T-cell (primary cell): ENCODE data around the gene RPL7A. TPM values are rescaled to one million over a fixed set of nuclear protein-coding genes. Genes with fewer than 3 reads are reported as not detected.

Experiments used
- ATAC-seq, 4 experiments: fragments of 200-7000 bp in 3 of 4; fragments of 150-1000 bp in 1 of 4; cut with Tn5 transposase; replicated peaks in 1 of 4; 1 replicate in 3 of 4; 2 replicates in 1 of 4; pipeline ENCODE4 v1.10.0; 2021; ENCODE audit warnings: moderate library complexity in 3 of 4, mild to moderate bottlenecking in 2 of 4, moderate number of reproducible peaks in 1 of 4
- CTCF ChIA-PET, 2 donors: fragments of 300-600 bp; sonication (Branson Sonifier 250); formaldehyde crosslinking; loops; one replicate each; lab custom pipeline; 2022; ENCODE audit warnings: antibody characterized with exemption in 2 of 2; lab: Charles Lee
- POLR2A ChIA-PET, 2 donors: fragments of 300-600 bp; sonication (Branson Sonifier 250); formaldehyde crosslinking; loops; one replicate each; lab custom pipeline; 2022; ENCODE audit warnings: antibody characterized with exemption in 2 of 2; lab: Charles Lee
- DNase-seq, 35 experiments: peaks; one replicate each; pipeline versions ENCODE4 v3.0.0 to v3.0.0-alpha.2; 2013 to 2023
- H3K27ac ChIP-seq: one replicate; pipeline ENCODE4 v1.5.1; 2013; ENCODE audit warnings: low read length
- H3K27me3 ChIP-seq, 2 experiments: replicated peaks in 1 of 2; 1 replicate in 1 of 2; 2 replicates in 1 of 2; pipeline versions ENCODE4 v1.6.1 to v1.7.0; 2013; ENCODE audit warnings: low read length in 1 of 2, mixed read lengths in 1 of 2; ENCODE audit not compliant: control insufficient read depth in 2 of 2, insufficient read depth in 2 of 2; ENCODE audit errors: extremely low read depth in 1 of 2
- H3K36me3 ChIP-seq, 2 donors: 1 replicate in 1 of 2; 2 replicates in 1 of 2; pipeline versions ENCODE4 v1.6.1 to v1.7.0; 2013; ENCODE audit warnings: low read length in 1 of 2; ENCODE audit not compliant: control insufficient read depth in 2 of 2, insufficient read depth in 1 of 2; ENCODE audit errors: extremely low read depth in 1 of 2
- H3K4me1 ChIP-seq, 2 experiments: 1 replicate in 1 of 2; 2 replicates in 1 of 2; pipeline versions ENCODE4 v1.6.1 to v1.7.0; 2013; ENCODE audit warnings: low read length in 2 of 2, mixed read lengths in 1 of 2; ENCODE audit not compliant: insufficient read depth in 2 of 2, control insufficient read depth in 1 of 2; ENCODE audit errors: extremely low read depth in 1 of 2
- H3K4me3 ChIP-seq, 2 donors: 1 replicate in 1 of 2; 2 replicates in 1 of 2; pipeline versions ENCODE4 v1.5.1 to v1.7.0; 2013; ENCODE audit warnings: mild to moderate bottlenecking in 2 of 2, low read length in 1 of 2, moderate library complexity in 1 of 2; ENCODE audit not compliant: control insufficient read depth in 1 of 2; ENCODE audit errors: extremely low read depth in 1 of 2
- H3K9me3 ChIP-seq: 2 replicates; pipeline ENCODE4 v1.7.0; 2013
- H3K27ac Mint-ChIP-seq, 2 donors: one replicate each; pipeline ENCODE4 v1.8.0; 2020 to 2021; ENCODE audit warnings: mild to moderate bottlenecking in 2 of 2, mixed read lengths in 2 of 2
- H3K27me3 Mint-ChIP-seq, 2 donors: one replicate each; pipeline ENCODE4 v1.8.0; 2021 to 2022; ENCODE audit warnings: mixed read lengths in 2 of 2
- H3K36me3 Mint-ChIP-seq: one replicate; pipeline ENCODE4 v1.8.0; 2021; ENCODE audit warnings: mixed read lengths
- H3K4me1 Mint-ChIP-seq, 3 donors: one replicate each; pipeline ENCODE4 v1.8.0; 2020 to 2022; ENCODE audit warnings: mixed read lengths in 3 of 3, mild to moderate bottlenecking in 1 of 3
- H3K4me3 Mint-ChIP-seq, 3 donors: one replicate each; pipeline ENCODE4 v1.8.0; 2020 to 2022; ENCODE audit warnings: mild to moderate bottlenecking in 3 of 3, mixed read lengths in 3 of 3, moderate library complexity in 3 of 3
- H3K9me3 Mint-ChIP-seq, 3 donors: one replicate each; pipeline ENCODE4 v1.8.0; 2020 to 2022; ENCODE audit warnings: mixed read lengths in 3 of 3
- WGBS: methylation state at CpG from one replicate; pipeline ENCODE4 v1.1.5; 2013; ENCODE audit warnings: missing lambda C conversion rate; ENCODE audit not compliant: insufficient coverage; 5-methylcytosine and 5-hydroxymethylcytosine counted together
- total RNA-seq, 35 experiments: library from RNA in 6 of 35; stranded (reverse) in 6 of 35; fragments of 120-200 nt in 1 of 35; gene quantifications; one replicate each; pipeline versions ENCODE4 v1.2.1 to v1.2.4 and lab custom pipeline; 2013 to 2026

The RPL7A gene
- total RNA-seq, 5 donors from 2014 or later (not counting 1 experiment from before 2014, with no cell fraction given): 2,623 to 2,692 (median 2,659) TPM

GRCh38 chr9:133367778-133368177, 19.8 kb downstream of the RPL7A start:
- no peak for DNase-seq
- no peak overlapping the region for H3K4me3 Mint-ChIP-seq
- POLR2A ChIA-PET: no interaction called here
- H3K36me3 Mint-ChIP-seq: peaks cover 30% of the 10 kb centered on the region
- WGBS: 93% methylated on average over 10 of the region's 10 CpGs
- H3K9me3 ChIP-seq: no peaks in the 10 kb centered on the region
- no peak for ATAC-seq
- H3K27me3 ChIP-seq: no peaks in the 10 kb centered on the region
- no peak overlapping the region for H3K27ac ChIP-seq
- H3K27ac Mint-ChIP-seq: no peak overlapping the region
- H3K4me1 Mint-ChIP-seq: peaks cover 54 to 76% (median 67%) of the 10 kb centered on the region in 3 donors
- CTCF ChIA-PET: no interaction called here
- no peaks in the 10 kb centered on the region for H3K27me3 Mint-ChIP-seq
- H3K4me1 ChIP-seq: peaks cover 35 to 68% of the 10 kb centered on the region in 2 experiments
- H3K36me3 ChIP-seq: peaks cover 12 to 68% of the 10 kb centered on the region in 2 donors
- no peak overlapping the region for H3K4me3 ChIP-seq
- no peaks in the 10 kb centered on the region for H3K9me3 Mint-ChIP-seq

GRCh38 chr9:133368249-133368881, 20.3 kb downstream of the RPL7A start:
- Histone ChIP-seq H3K27ac (peak overlapping the region; percentile 94), H3K36me3 (peaks cover 12 to 63% of the 10 kb centered on the region in 2 donors), H3K27me3 (no peaks in the 10 kb centered on the region), H3K4me1 (peaks cover 35 to 74% of the 10 kb centered on the region in 2 experiments), H3K9me3 (no peaks in the 10 kb centered on the region), H3K4me3 (no peak overlapping the region)
- Mint-ChIP-seq H3K27me3 (no peaks in the 10 kb centered on the region), H3K36me3 (peaks cover 26% of the 10 kb centered on the region), H3K27ac (peak overlapping the region; percentile 93 to 95), H3K4me3 (peak overlapping the region; percentile 49 to 92 (median 70)), H3K4me1 (peaks cover 60 to 82% (median 72%) of the 10 kb centered on the region in 3 donors), H3K9me3 (no peaks in the 10 kb centered on the region)
- ChIA-PET POLR2A (no interaction called here), CTCF (no interaction called here)
- DNase-seq (no peak), ATAC-seq (no peak)
- 80% methylated on average over 13 of the region's 18 CpGs for WGBS

GRCh38 chr9:133369422-133369821, 21.4 kb downstream of the RPL7A start:
- Histone ChIP-seq H3K27me3 (no peaks in the 10 kb centered on the region), H3K4me3 (no peak overlapping the region), H3K36me3 (peaks cover 12 to 58% of the 10 kb centered on the region in 2 donors), H3K4me1 (peaks cover 40 to 85% of the 10 kb centered on the region in 2 experiments), H3K27ac (peak overlapping the region; percentile 94), H3K9me3 (no peaks in the 10 kb centered on the region)
- ATAC-seq: no peak
- H3K27me3 Mint-ChIP-seq: no peaks in the 10 kb centered on the region
- no peak for DNase-seq
- H3K9me3 Mint-ChIP-seq: no peaks in the 10 kb centered on the region
- CTCF ChIA-PET: interaction anchor here in 1 of 2 donors (2.3 kb wide), 1 partner anchor 19 kb away, joined by 11 read pairs; no protein-coding TSS in a partner anchor
- peaks cover 62 to 84% (median 79%) of the 10 kb centered on the region in 3 donors for H3K4me1 Mint-ChIP-seq
- POLR2A ChIA-PET: interaction anchor here in 1 of 2 donors (0.6 kb wide), 1 partner anchor 18 kb away, joined by 4 read pairs; no protein-coding TSS in a partner anchor
- H3K4me3 Mint-ChIP-seq: peak overlapping the region; percentile 73 to 92 (median 76)
- H3K27ac Mint-ChIP-seq: peak overlapping the region; percentile 93 to 95
- WGBS: 58% methylated on average over 5 of the region's 6 CpGs
- H3K36me3 Mint-ChIP-seq: peaks cover 18% of the 10 kb centered on the region

- Mint-ChIP-seq H3K9me3 (no peaks in the 10 kb centered on the region), H3K4me1 (peaks cover 67 to 89% (median 83%) of the 10 kb centered on the region in 3 donors), H3K27ac (peak overlapping the region; percentile 93 to 95), H3K4me3 (peak overlapping the region; percentile 73 to 92 (median 76)), H3K27me3 (no peaks in the 10 kb centered on the region), H3K36me3 (peaks cover 22% of the 10 kb centered on the region)
- peak overlapping the region; percentile 94 for H3K27ac ChIP-seq
- H3K4me3 ChIP-seq: no peak overlapping the region
- H3K27me3 ChIP-seq: no peaks in the 10 kb centered on the region
- POLR2A ChIA-PET: interaction anchor here in 1 of 2 donors (0.6 kb wide), 1 partner anchor 18 kb away, joined by 4 read pairs; no protein-coding TSS in a partner anchor
- peak in 1 of 35 experiments; percentile 52 for DNase-seq
- H3K4me1 ChIP-seq: peaks cover 45 to 87% of the 10 kb centered on the region in 2 experiments
- CTCF ChIA-PET: interaction anchor here in 1 of 2 donors (0.6 to 2.3 kb wide), 3 partner anchors 11 to 766 kb away, joined by 3 to 11 read pairs (median 5); partner anchors contain the start of gene WDR5
- no peak for ATAC-seq
- H3K9me3 ChIP-seq: no peaks in the 10 kb centered on the region
- H3K36me3 ChIP-seq: peaks cover 12 to 55% of the 10 kb centered on the region in 2 donors
- 70% methylated on average over 4 of the region's 7 CpGs for WGBS
Measured at GRCh38 chr9:133369933-133370332, 21.9 kb downstream of the RPL7A start.

GRCh38 chr9:133370685-133371084, 22.7 kb downstream of the RPL7A start:
- DNase-seq (peak in 34 of 35 experiments; percentile 29 to 79 (median 60)), ATAC-seq (peak; percentile 60 to 68 (median 64))
- Histone ChIP-seq H3K4me1 (peaks cover 46 to 87% of the 10 kb centered on the region in 2 experiments), H3K27me3 (no peaks in the 10 kb centered on the region), H3K36me3 (peaks cover 12 to 48% of the 10 kb centered on the region in 2 donors), H3K9me3 (no peaks in the 10 kb centered on the region), H3K27ac (peak overlapping the region; percentile 94), H3K4me3 (peak overlapping the region; percentile 31 to 55)
- Mint-ChIP-seq H3K27ac (peak overlapping the region; percentile 93 to 95), H3K27me3 (no peaks in the 10 kb centered on the region), H3K4me1 (peaks cover 70 to 90% (median 80%) of the 10 kb centered on the region in 3 donors), H3K9me3 (no peaks in the 10 kb centered on the region), H3K36me3 (peaks cover 21% of the 10 kb centered on the region), H3K4me3 (peak overlapping the region; percentile 73 to 92 (median 76))
- ChIA-PET CTCF (interaction anchor here (0.9 to 2.7 kb wide), 14 partner anchors 10 to 184 kb away, joined by 3 to 16 read pairs (median 4); partner anchors contain the start of genes SURF1 (in 2 of the 2), SURF2 (in 2 of the 2), CACFD1 (in 1 of the 2) and MED22 (in 1 of the 2)), POLR2A (interaction anchor here (0.6 to 1.5 kb wide), 5 partner anchors 8 to 340 kb away, joined by 3 to 9 read pairs (median 5); partner anchors contain the start of genes GTF3C5 (in 1 of the 2), MED22 (in 1 of the 2), RPL7A (in 1 of the 2) and SURF1 (in 1 of the 2))
- 8% methylated on average over 3 of the region's 9 CpGs for WGBS

GRCh38 chr9:133371261-133371711, 23.3 kb downstream of the RPL7A start:
- Mint-ChIP-seq H3K27me3 (no peaks in the 10 kb centered on the region), H3K4me1 (peaks cover 70 to 84% (median 76%) of the 10 kb centered on the region in 3 donors), H3K36me3 (peaks cover 17% of the 10 kb centered on the region), H3K4me3 (peak overlapping the region; percentile 73 to 92 (median 76)), H3K27ac (peak overlapping the region; percentile 93 to 95), H3K9me3 (no peaks in the 10 kb centered on the region)
- ATAC-seq: peak; percentile 53 to 67 (median 54)
- H3K27me3 ChIP-seq: no peaks in the 10 kb centered on the region
- H3K27ac ChIP-seq: peak overlapping the region; percentile 94
- CTCF ChIA-PET: interaction anchor here (0.9 to 2.7 kb wide), 14 partner anchors 10 to 185 kb away, joined by 3 to 16 read pairs (median 4); partner anchors contain the start of genes SURF1 (in 2 of the 2), SURF2 (in 2 of the 2), CACFD1 (in 1 of the 2) and MED22 (in 1 of the 2)
- 4% methylated on average over 5 of the region's 12 CpGs for WGBS
- H3K4me1 ChIP-seq: peaks cover 46 to 88% of the 10 kb centered on the region in 2 experiments
- peaks cover 8 to 42% of the 10 kb centered on the region in 2 donors for H3K36me3 ChIP-seq
- peak; percentile 41 to 84 (median 61) for DNase-seq
- no peaks in the 10 kb centered on the region for H3K9me3 ChIP-seq
- H3K4me3 ChIP-seq: peak overlapping the region; percentile 31 to 55
- POLR2A ChIA-PET: interaction anchor here (0.6 to 1.5 kb wide), 5 partner anchors 9 to 341 kb away, joined by 3 to 9 read pairs (median 5); partner anchors contain the start of genes GTF3C5 (in 1 of the 2), MED22 (in 1 of the 2), RPL7A (in 1 of the 2) and SURF1 (in 1 of the 2)
